Neuron (in vitro differentiated cells): Measurements from ENCODE around the gene PRTN3.
A peak's percentile ranks its signal among the peaks of the same experiment; 100 is the strongest.
"Not testable (repeated sequence)": the region's sequence is repeated elsewhere in the genome, so short reads cannot be mapped to it uniquely, and the experiment has no call there.

Experiments
- H2AFZ ChIP-seq: one replicate; pipeline ENCODE4 v1.6.1; 2013; ENCODE audit warnings: low read depth, mild to moderate bottlenecking, inconsistent platforms, low read length, moderate library complexity
- H3K27me3 ChIP-seq: one replicate; pipeline ENCODE4 v1.6.1; 2013; ENCODE audit warnings: low read length; ENCODE audit not compliant: insufficient read depth
- H3K36me3 ChIP-seq: one replicate; pipeline ENCODE4 v1.6.1; 2013; ENCODE audit warnings: low read length; ENCODE audit not compliant: insufficient read depth
- H3K4me1 ChIP-seq: one replicate; pipeline ENCODE4 v1.6.1; 2013; ENCODE audit warnings: low read length; ENCODE audit not compliant: insufficient read depth
- H3K4me3 ChIP-seq: 2 replicates; pipeline ENCODE4 v1.5.1; 2013; ENCODE audit warnings: mild to moderate bottlenecking, low read length, moderate library complexity
- H3K9me3 ChIP-seq: one replicate; pipeline ENCODE4 v1.6.1; 2013; ENCODE audit warnings: low read length

The PRTN3 gene

DNA sequence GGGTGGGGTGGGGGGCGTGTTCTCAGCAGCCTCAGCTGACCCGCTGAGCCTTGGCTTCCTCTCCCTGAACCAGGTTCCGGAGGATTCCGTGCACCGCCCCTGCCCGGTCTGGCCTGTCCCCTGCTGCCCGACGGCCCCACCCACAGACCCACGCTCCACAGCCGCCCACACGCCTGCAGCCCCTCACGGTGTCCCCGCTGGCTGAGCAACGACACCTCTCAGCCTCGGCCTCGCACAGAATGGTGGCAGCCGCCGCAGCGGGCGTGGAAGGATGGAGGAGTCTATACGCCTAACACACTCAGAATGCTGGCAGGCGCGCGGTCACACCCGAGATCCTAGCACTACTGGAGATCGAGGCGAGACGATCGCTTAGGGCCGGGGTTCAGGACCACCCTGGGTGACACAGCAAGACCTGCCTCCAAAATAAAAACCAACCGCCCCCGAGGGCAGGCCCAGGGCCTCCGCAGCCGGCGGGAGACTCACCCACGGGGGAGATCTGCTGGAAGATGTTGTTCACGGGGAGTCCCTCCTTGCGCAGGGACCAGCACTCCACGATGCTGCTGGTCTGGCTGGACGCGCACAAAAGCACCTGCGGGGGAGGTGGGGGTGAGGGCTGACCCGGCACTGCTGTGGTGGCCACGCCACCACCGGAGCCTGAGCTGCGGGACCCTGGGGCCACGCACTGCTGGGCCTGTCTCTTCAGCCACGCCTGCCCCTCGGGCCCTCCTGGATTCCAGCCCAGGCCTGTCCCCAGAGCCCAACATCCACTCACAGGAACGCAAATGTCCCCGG lies 43.8 kb downstream of the PRTN3 start:
- Histone ChIP-seq H2AFZ (no peak overlapping the region), H3K27me3 (no peaks in the 10 kb centered on the region), H3K36me3 (peaks cover 74% of the 10 kb centered on the region)

DNA sequence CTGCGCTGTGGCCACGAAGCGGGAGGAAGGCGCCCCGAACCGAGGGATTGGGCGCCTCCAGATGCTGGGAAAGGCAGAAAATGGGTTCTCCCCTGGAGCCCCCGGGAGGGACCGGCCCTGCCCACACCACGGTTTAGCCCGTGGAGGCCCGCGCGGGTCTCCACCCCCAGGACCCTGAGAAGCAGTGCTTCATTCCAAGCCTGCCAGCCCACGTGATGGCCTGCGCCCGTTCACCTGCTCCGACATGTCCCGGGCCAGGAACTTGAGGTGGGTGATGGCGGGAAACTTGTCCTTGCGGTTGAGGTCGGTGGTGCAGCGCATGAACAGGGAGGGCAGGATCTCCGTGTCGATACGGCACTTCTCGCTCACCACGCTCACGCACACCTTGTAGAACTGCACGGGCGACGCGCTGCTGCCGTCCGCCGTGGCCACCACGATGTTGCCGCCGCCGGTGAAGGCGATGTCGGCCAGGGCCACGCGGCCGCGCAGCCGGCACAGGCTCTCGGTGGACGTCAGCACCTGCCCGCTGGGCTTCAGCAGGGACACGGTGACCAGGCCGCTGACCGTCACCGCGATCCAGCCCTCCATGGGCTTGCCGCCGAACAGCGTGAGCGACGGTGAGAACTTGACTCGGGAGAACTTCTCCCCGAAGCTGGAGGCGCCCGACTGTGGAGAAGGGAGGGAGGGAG lies 44.9 kb downstream of the PRTN3 start:
- peaks cover 80% of the 10 kb centered on the region for H3K36me3 ChIP-seq

More for the DNA sequence above, 43.8 kb downstream of the PRTN3 start:
- Histone ChIP-seq H3K9me3 (no peaks in the 10 kb centered on the region), H3K4me3 (no peak overlapping the region), H3K4me1 (no peaks in the 10 kb centered on the region)

DNA sequence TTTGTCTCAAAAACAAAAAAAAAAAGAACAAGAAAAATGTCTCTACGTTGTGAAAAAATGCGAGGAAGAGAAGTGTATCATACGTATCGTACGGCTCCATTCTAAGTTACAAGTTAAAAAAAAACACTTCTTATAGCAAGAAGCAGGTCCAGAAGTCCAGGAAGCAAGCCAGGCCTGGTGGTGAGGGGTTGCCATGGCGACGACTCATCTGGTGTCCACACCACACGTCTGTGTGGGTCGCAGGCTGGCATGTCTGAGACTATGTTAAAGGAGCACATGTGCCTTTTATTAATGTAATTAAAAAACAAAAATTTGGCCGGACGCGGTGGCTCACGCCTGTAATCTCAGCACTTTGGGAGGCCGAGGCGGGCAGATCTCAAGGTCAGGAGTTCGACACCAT lies 46.3 kb downstream of the PRTN3 start:
- H3K4me3 ChIP-seq: no peak overlapping the region
- peaks cover 71% of the 10 kb centered on the region for H3K36me3 ChIP-seq
- H3K9me3 ChIP-seq: no peaks in the 10 kb centered on the region
- H3K4me1 ChIP-seq: peaks cover 3% of the 10 kb centered on the region
- H3K27me3 ChIP-seq: no peaks in the 10 kb centered on the region
- H2AFZ ChIP-seq: no peak overlapping the region

More for the DNA sequence above, 44.9 kb downstream of the PRTN3 start:
- no peak overlapping the region for H3K4me3 ChIP-seq
- H3K4me1 ChIP-seq: no peaks in the 10 kb centered on the region
- H3K27me3 ChIP-seq: no peaks in the 10 kb centered on the region
- H2AFZ ChIP-seq: no peak overlapping the region
- H3K9me3 ChIP-seq: no peaks in the 10 kb centered on the region

DNA sequence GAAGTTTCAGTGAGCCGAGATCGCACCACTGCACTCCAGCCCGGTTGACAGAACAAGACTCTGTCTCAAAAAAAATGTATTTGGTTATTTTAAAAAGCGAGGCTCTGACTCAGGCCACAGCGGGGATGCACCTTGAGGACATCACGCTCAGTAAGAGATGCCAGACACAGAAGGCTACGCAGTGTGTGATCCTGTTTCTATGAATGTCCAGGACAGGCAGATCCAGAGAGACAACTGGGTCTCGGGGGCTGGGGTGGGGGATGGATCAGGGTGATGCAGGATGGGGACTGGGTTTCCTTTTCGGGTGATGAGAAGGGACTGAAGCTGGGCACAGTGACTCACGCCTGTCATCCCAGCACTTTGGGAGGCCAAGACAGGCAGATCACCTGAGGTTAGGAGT lies 46.8 kb downstream of the PRTN3 start:
- Histone ChIP-seq H3K36me3 (peaks cover 66% of the 10 kb centered on the region), H3K27me3 (no peaks in the 10 kb centered on the region), H2AFZ (no peak overlapping the region), H3K4me1 (peaks cover 5% of the 10 kb centered on the region), H3K9me3 (no peaks in the 10 kb centered on the region), H3K4me3 (no peak overlapping the region)

DNA sequence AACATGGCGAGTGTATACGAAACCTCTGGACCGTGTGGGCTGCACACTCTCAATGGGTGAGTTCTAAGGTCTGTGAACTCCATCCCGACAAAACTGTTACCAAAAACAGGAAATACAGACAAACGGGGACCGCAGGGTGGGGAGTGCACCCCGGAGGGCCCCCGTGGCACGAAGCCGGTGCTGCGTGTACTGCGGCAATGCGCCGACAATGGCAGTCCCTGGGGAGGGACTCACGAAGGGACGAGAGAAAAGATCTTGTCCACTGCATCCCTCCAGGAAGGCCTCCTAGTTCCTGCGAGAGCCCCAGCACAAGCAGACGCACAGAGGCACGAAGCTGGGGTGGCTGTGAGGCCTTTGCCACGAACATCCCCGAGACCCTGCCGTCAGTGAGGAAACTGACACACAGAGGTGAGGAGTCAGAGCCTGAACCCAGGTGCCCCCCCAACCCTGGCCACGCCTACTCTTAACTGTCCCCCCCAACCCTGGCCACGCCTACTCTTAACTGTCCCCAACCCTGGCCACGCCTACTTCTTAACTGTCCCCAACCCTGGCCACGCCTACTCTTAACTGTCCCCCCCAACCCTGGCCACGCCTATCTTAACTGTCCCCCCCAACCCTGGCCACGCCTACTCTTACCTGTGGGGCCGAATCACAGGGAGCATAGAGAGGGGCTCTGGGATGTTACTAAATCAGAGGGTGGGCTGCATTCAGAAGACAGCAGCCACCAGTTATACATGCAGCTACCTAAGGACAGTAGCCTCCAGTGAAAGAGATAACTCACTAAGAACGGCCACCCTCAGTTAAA lies 48.0 kb downstream of the PRTN3 start:
- H3K9me3 ChIP-seq: no peaks in the 10 kb centered on the region
- H2AFZ ChIP-seq: no peak overlapping the region
- no peak overlapping the region for H3K4me3 ChIP-seq
- peaks cover 55% of the 10 kb centered on the region for H3K36me3 ChIP-seq
- no peaks in the 10 kb centered on the region for H3K27me3 ChIP-seq
- H3K4me1 ChIP-seq: peaks cover 5% of the 10 kb centered on the region

- Histone ChIP-seq H3K4me1 (peaks cover 5% of the 10 kb centered on the region), H3K27me3 (no peaks in the 10 kb centered on the region), H3K4me3 (no peak overlapping the region), H2AFZ (no peak overlapping the region), H3K36me3 (peaks cover 45% of the 10 kb centered on the region), H3K9me3 (no peaks in the 10 kb centered on the region)
Observed at GRCh38 chr19:889662-890295, 49.0 kb downstream of the PRTN3 start.

GRCh38 chr19:890831-891230 lies 50.0 kb downstream of the PRTN3 start:
- Histone ChIP-seq H3K9me3 (no peaks in the 10 kb centered on the region), H3K36me3 (peaks cover 37% of the 10 kb centered on the region), H3K4me1 (peaks cover 5% of the 10 kb centered on the region), H3K4me3 (no peak overlapping the region), H2AFZ (no peak overlapping the region), H3K27me3 (no peaks in the 10 kb centered on the region)

DNA sequence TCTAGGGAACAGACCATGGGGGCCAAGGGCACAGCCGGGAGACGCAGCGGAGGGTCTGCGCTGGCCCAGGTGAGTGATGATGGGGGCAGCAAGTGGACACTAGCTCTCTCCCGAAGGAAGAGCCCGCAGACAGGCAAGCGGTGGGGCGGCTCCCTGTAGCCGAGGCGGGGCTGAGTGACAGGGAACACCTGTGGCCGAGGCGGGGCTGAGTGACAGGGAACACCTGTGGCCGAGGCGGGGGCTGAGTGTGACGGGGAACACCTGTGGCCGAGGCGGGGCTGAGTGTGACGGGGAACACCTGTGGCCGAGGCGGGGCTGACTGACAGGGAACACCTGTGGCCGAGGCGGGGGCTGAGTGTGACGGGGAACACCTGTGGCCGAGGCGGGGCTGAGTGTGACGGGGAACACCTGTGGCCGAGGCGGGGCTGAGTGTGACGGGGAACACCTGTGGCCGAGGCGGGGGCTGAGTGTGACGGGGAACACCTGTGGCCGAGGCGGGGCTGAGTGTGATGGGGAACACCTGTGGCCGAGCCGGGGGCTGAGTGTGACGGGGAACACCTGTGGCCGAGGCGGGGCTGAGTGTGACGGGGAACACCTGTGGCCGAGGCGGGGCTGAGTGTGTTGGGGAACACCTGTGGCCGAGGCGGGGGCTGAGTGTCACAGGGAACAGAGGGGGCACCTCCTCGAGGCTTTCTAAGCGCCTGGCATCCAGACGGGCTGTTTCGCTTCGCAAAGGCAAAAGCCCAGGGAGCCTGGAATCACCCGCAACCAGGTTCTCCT lies 50.8 kb downstream of the PRTN3 start:
- not testable (repeated sequence) for H3K4me1 ChIP-seq, H3K27me3 ChIP-seq, H2AFZ ChIP-seq, H3K9me3 ChIP-seq
- peak overlapping the region; percentile 98 for H3K4me3 ChIP-seq
- H3K36me3 ChIP-seq: peaks cover 35% of the 10 kb centered on the region

DNA sequence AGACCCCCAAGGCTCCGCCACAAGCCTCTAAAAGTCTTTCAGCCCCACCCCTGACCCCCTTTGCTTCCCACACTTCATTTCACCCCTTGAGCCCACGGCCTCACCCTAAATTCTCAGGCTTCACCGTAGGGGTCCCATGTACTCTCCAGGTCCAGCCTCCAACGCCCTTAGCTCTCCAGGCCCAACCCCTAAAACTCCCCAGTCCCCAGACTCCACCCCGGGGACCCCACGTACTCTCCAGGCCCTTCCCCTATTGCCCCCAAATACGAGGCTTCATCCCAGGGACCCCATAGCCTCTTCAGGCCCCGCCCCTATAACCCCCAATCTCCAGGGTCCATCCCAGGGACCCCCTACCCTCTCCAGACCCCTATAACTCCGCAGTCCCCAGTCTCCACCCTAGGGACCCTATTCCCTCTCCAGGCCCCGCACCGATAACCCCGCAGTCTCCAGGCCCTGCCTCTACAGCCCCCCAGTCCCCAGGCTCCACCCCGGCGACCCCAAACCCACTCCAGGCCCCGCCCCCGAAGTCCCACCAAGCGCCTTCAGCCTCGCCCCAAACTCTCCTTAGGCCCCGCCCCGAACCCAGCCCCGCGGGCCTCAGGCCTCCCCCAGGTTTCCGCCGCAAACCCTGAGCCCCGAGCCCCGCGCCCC lies 51.6 kb downstream of the PRTN3 start:
- Histone ChIP-seq H3K4me3 (peak overlapping the region; percentile 98), H3K27me3 (no peaks in the 10 kb centered on the region), H3K9me3 (no peaks in the 10 kb centered on the region), H2AFZ (no peak overlapping the region), H3K4me1 (peaks cover 5% of the 10 kb centered on the region), H3K36me3 (peaks cover 40% of the 10 kb centered on the region)

GRCh38 chr19:892894-893689 lies 52.3 kb downstream of the PRTN3 start, which contains the start of the genes MED16 and RNU6-9:
Gene MED16, minus strand, starts transcription at chr19:893187. Its CDS starts 2,056 bp downstream, at chr19:891131.
Gene RNU6-9, plus strand, starts transcription at chr19:893484.
- Histone ChIP-seq H3K4me3 (peak within 1 kb of the TSS; percentile 98), H3K36me3 (peaks cover 37% of the 10 kb centered on the region), H3K27me3 (no peaks in the 10 kb centered on the region), H3K4me1 (peaks cover 5% of the 10 kb centered on the region), H2AFZ (peak within 1 kb of the TSS; percentile 95), H3K9me3 (no peaks in the 10 kb centered on the region)

DNA sequence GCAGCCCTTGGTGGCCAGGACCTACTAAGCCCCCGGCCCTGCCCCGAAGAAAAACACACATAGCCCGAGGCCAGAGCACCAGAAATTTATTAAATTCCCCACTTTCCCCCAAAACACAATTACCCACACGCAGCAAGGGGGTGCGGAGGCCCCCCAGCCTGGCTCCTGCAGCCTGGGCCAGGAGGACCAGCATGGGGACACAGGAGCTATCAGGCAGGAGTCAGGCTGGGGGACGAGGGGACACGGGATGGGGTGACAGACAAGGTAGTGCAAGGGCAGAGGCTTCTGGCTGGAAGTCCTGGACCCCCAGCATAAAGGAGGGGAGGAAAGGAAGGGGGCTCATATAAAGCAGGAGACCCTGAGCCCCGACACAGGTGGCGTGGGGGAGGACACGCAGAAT lies 55.6 kb downstream of the PRTN3 start:
- peaks cover 12% of the 10 kb centered on the region for H3K4me1 ChIP-seq
- no peaks in the 10 kb centered on the region for H3K9me3 ChIP-seq
- H3K36me3 ChIP-seq: peaks cover 22% of the 10 kb centered on the region
- H2AFZ ChIP-seq: no peak overlapping the region
- no peak overlapping the region for H3K4me3 ChIP-seq
- no peaks in the 10 kb centered on the region for H3K27me3 ChIP-seq
